Skeletal muscle tissue (tissue), 4 donors: ENCODE results near the gene ANKRD31. TPM values are rescaled to one million over a fixed set of nuclear protein-coding genes. Genes with fewer than 3 reads are reported as not detected.
"Not testable (repeated sequence)": the region's sequence is repeated elsewhere in the genome, so short reads cannot be mapped to it uniquely, and the experiment has no call there.

ENCODE experiments used
- H3K27ac ChIP-seq: one replicate; pipeline ENCODE4 v1.7.0; 2013; ENCODE audit warnings: mild to moderate bottlenecking, low read depth, low read length, inconsistent platforms
- H3K27me3 ChIP-seq, 3 donors: one replicate each; pipeline ENCODE4 v1.7.0; 2013; ENCODE audit warnings: low read length in 3 of 3; ENCODE audit not compliant: control insufficient read depth in 3 of 3, insufficient read depth in 3 of 3
- H3K36me3 ChIP-seq, 3 donors: one replicate each; pipeline ENCODE4 v1.7.0; 2013; ENCODE audit warnings: low read length in 3 of 3; ENCODE audit not compliant: control insufficient read depth in 3 of 3, insufficient read depth in 3 of 3
- H3K4me1 ChIP-seq, 3 donors: one replicate each; pipeline ENCODE4 v1.7.0; 2013; ENCODE audit warnings: low read length in 3 of 3, mild to moderate bottlenecking in 3 of 3; ENCODE audit not compliant: control insufficient read depth in 3 of 3, insufficient read depth in 3 of 3
- H3K4me3 ChIP-seq, 3 donors: one replicate each; pipeline ENCODE4 v1.7.0; 2013; ENCODE audit warnings: low read length in 3 of 3
- H3K9ac ChIP-seq, 3 donors: one replicate each; pipeline ENCODE4 v1.7.0; 2013; ENCODE audit warnings: low read length in 3 of 3, mild to moderate bottlenecking in 3 of 3, moderate library complexity in 2 of 3, low read depth in 1 of 3
- H3K9me3 ChIP-seq, 3 donors: one replicate each; pipeline ENCODE4 v1.7.0; 2013; ENCODE audit warnings: low read length in 3 of 3; ENCODE audit not compliant: control insufficient read depth in 3 of 3
- total RNA-seq: library from RNA; depleted of rRNA; stranded (reverse); fragments of >200 nt; gene quantifications from one replicate; pipeline ENCODE4 v1.2.3, GENCODE V29; 2014
- donor health status: Osteomylitis.

Gene ANKRD31
- total RNA-seq, 1 donor from 2014 or later, result under 0.01 TPM

GRCh38 chr5:75161508-75161907 is 75.2 kb downstream of the ANKRD31 start:
- not testable (repeated sequence) for H3K4me3 ChIP-seq, H3K27ac ChIP-seq, H3K9me3 ChIP-seq, H3K9ac ChIP-seq, H3K36me3 ChIP-seq, H3K27me3 ChIP-seq, H3K4me1 ChIP-seq

DNA sequence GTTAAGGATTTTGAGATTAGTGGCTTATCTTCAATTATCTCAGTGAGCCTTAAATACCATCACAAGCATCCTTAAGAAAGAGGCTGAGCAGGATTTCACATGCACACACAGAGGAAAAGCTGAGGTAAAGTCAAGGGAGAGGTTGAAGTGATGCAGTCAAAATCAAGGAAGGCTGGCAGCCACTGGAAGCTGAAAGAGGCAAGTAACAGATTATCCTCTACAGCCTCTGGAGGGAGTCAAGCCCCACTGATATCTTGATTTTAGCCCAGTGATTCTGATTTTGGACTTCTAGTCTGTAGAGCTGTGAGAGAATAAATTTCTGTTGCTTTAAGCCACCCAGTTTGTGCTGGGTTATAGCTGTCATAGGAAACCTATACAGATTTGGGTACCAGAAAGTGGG is 80.1 kb downstream of the ANKRD31 start:
- Histone ChIP-seq H3K27ac (no peak overlapping the region), H3K4me3 (no peak overlapping the region), H3K9me3 (peaks cover 0 to 2% (median 0%) of the 10 kb centered on the region in 3 donors), H3K27me3 (no peaks in the 10 kb centered on the region), H3K9ac (no peak overlapping the region), H3K4me1 (no peaks in the 10 kb centered on the region), H3K36me3 (no peaks in the 10 kb centered on the region)

- H3K4me3 ChIP-seq, result no peak overlapping the region
- H3K27ac ChIP-seq, result no peak overlapping the region
- H3K4me1 ChIP-seq, result no peaks in the 10 kb centered on the region
- H3K27me3 ChIP-seq, result no peaks in the 10 kb centered on the region
- H3K9ac ChIP-seq, result no peak overlapping the region
- H3K9me3 ChIP-seq, result no peaks in the 10 kb centered on the region
- no peaks in the 10 kb centered on the region for H3K36me3 ChIP-seq
Observed at GRCh38 chr5:75152860-75153259, 83.8 kb downstream of the ANKRD31 start.

- H3K36me3 ChIP-seq, result no peaks in the 10 kb centered on the region
- H3K9ac ChIP-seq, result no peak overlapping the region
- no peak overlapping the region for H3K4me3 ChIP-seq
- H3K27me3 ChIP-seq, result no peaks in the 10 kb centered on the region
- H3K4me1 ChIP-seq, result no peaks in the 10 kb centered on the region
- no peaks in the 10 kb centered on the region for H3K9me3 ChIP-seq
- no peak overlapping the region for H3K27ac ChIP-seq
Observed at GRCh38 chr5:75148051-75148450, 88.6 kb downstream of the ANKRD31 start.

DNA sequence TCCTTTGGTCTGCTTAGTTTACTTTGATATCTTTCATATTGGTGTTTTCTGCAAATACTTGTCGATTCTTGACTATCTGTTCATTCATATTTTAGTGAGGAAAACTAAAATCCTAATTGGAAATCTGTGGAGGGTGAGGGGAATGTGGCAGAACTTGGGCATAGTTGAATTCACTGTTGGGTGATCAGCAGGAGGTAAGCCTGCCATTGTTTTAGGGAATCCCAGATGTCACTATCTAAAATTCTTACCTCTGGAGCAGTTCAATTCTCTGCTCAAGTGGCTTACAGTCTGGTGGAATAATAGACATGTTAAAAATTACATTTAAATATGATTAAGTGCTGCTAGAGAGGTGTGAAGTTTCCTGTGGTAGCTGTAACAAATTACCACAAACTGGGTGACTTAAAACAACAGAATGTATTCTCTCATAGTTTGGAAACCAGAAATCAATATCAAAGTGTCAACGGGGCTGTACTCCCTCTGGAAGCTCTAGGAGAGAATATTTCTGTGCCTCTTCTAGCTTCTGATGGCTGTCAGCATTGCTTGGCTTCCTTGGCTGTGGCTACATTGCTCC is 94.0 kb downstream of the ANKRD31 start:
- Histone ChIP-seq H3K4me3 (no peak overlapping the region), H3K9me3 (no peaks in the 10 kb centered on the region), H3K27me3 (no peaks in the 10 kb centered on the region), H3K36me3 (no peaks in the 10 kb centered on the region), H3K4me1 (no peaks in the 10 kb centered on the region), H3K9ac (no peak overlapping the region), H3K27ac (no peak overlapping the region)

- Histone ChIP-seq H3K27ac (no peak overlapping the region), H3K9me3 (no peaks in the 10 kb centered on the region), H3K36me3 (no peaks in the 10 kb centered on the region), H3K4me1 (no peaks in the 10 kb centered on the region), H3K27me3 (no peaks in the 10 kb centered on the region), H3K4me3 (no peak overlapping the region), H3K9ac (no peak overlapping the region)
Observed at GRCh38 chr5:75140277-75140676, 96.4 kb downstream of the ANKRD31 start.

DNA sequence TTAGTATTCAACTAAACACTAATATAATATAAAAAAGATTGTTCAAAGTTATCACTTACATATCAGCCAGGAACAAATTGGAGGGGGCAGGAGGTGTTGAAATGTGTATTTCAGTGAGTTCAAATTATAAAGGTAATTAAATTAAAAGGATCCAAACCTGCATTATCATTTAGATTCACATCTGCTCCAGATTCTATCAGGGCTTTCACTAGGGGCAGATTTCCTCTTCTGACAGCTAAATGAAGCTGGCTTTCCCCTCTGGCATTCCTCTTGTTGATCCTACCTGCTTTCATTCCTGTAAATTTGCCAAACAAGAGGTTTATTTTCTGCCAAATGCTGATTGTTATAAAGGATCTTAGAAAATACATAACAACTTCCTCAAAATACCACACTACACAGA is 98.0 kb downstream of the ANKRD31 start:
- Histone ChIP-seq H3K27me3 (no peaks in the 10 kb centered on the region), H3K9me3 (no peaks in the 10 kb centered on the region), H3K4me1 (no peaks in the 10 kb centered on the region), H3K27ac (no peak overlapping the region), H3K4me3 (no peak overlapping the region), H3K9ac (no peak overlapping the region), H3K36me3 (no peaks in the 10 kb centered on the region)

- no peak overlapping the region for H3K27ac ChIP-seq
- no peak overlapping the region for H3K9ac ChIP-seq
- peaks cover 0 to 3% (median 0%) of the 10 kb centered on the region in 3 donors for H3K9me3 ChIP-seq
- H3K4me1 ChIP-seq, result no peaks in the 10 kb centered on the region
- no peaks in the 10 kb centered on the region for H3K27me3 ChIP-seq
- H3K4me3 ChIP-seq, result no peak overlapping the region
- H3K36me3 ChIP-seq, result no peaks in the 10 kb centered on the region
Observed at GRCh38 chr5:75130818-75131349, 105.8 kb downstream of the ANKRD31 start.

DNA sequence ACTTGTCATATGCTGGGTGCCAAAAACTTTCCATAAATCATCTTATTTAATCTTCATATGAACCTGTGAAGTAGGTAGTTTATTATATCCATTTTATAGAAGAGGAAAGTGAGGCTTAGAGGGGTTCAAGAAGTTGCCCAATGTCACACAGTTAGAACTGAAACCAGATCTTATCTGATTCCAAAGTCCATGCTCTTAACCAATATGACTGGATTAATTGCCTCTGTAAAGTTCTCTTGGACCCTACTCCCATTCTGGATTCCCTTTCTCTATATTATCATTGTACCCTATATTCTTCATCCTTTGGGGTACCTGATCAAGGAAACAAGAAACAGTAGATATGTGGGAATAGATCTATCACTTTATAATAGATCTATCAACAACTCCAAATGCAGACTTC is 119.8 kb downstream of the ANKRD31 start:
- H3K4me1 ChIP-seq, result no peaks in the 10 kb centered on the region
- H3K27me3 ChIP-seq, result no peaks in the 10 kb centered on the region
- no peaks in the 10 kb centered on the region for H3K9me3 ChIP-seq

GRCh38 chr5:75114311-75114710 is 122.4 kb downstream of the ANKRD31 start:
- H3K36me3 ChIP-seq, H3K4me1 ChIP-seq, H3K9me3 ChIP-seq, H3K4me3 ChIP-seq, H3K27ac ChIP-seq, H3K9ac ChIP-seq, H3K27me3 ChIP-seq: not testable (repeated sequence)

More for the DNA sequence above, 119.8 kb downstream of the ANKRD31 start:
- Histone ChIP-seq H3K4me3 (no peak overlapping the region), H3K27ac (no peak overlapping the region), H3K9ac (no peak overlapping the region), H3K36me3 (no peaks in the 10 kb centered on the region)
